MCF 10A (cell line): ENCODE results near the gene MEIKIN. TPM values are rescaled to one million over a fixed set of nuclear protein-coding genes. Genes with fewer than 3 reads are reported as not detected.

ENCODE experiments used
- BruUV-seq: library from RNA; stranded (reverse); fragments of 400-500 nt; replicated peaks from 2 replicates; lab custom pipeline; 2021; lab: Mats Ljungman, UMichigan
- CTCF ChIA-PET: fragments of 300-600 bp; sonication (Branson Sonifier 250); formaldehyde crosslinking; extraction: SDS; loops from one replicate; lab custom pipeline; 2021; ENCODE audit warnings: antibody characterized with exemption, inconsistent platforms; lab: Yijun Ruan, JAX
- POLR2A ChIA-PET: fragments of 300-600, 350-650 bp; sonication (Branson Sonifier 250); formaldehyde crosslinking; extraction: SDS; loops from one replicate; lab custom pipeline; 2020; ENCODE audit warnings: antibody characterized with exemption, inconsistent platforms; lab: Yijun Ruan, JAX
- DNase-seq: peaks from one replicate; pipeline ENCODE4 v3.0.0-alpha.2; 2018; ENCODE audit not compliant: unreplicated experiment
- H3K27ac Mint-ChIP-seq: one replicate; pipeline ENCODE4 v1.8.0; 2022; ENCODE audit warnings: mild to moderate bottlenecking, low read depth, mixed read lengths; ENCODE audit not compliant: unreplicated experiment
- H3K27me3 Mint-ChIP-seq: one replicate; pipeline ENCODE4 v1.8.0; 2022; ENCODE audit warnings: mixed read lengths; ENCODE audit not compliant: insufficient read depth, unreplicated experiment
- H3K36me3 Mint-ChIP-seq: one replicate; pipeline ENCODE4 v1.8.0; 2022; ENCODE audit warnings: mild to moderate bottlenecking, moderate library complexity, mixed read lengths; ENCODE audit not compliant: insufficient read depth, unreplicated experiment
- H3K4me1 Mint-ChIP-seq: one replicate; pipeline ENCODE4 v1.8.0; 2022; ENCODE audit warnings: mixed read lengths; ENCODE audit not compliant: insufficient read depth, unreplicated experiment
- H3K4me3 Mint-ChIP-seq: one replicate; pipeline ENCODE4 v1.8.0; 2022; ENCODE audit warnings: mild to moderate bottlenecking, moderate library complexity, mixed read lengths; ENCODE audit not compliant: unreplicated experiment
- H3K9me3 Mint-ChIP-seq: one replicate; pipeline ENCODE4 v1.8.0; 2022; ENCODE audit warnings: mixed read lengths; ENCODE audit not compliant: unreplicated experiment
- CTCF ChIP-seq: fragments of 200-600 bp; IDR thresholded peaks from one replicate; pipeline ENCODE4 v1.8.0; 2022; ENCODE audit warnings: antibody characterized with exemption, mild to moderate bottlenecking; ENCODE audit not compliant: unreplicated experiment
- intact Hi-C: fragments of 100-400 bp; cut with micrococcal nuclease; formaldehyde crosslinking; loops from 2 replicates; pipeline ENCODE4 v1.14.1; 2022
- total RNA-seq: library from RNA; stranded (reverse); gene quantifications from 2 replicates; pipeline ENCODE4 v1.2.3, GENCODE V29; 2022

The MEIKIN gene
- total RNA-seq, 1 experiment from 2014 or later = not detected

GRCh38 chr5:131863700-131864099 is 81.8 kb downstream of the MEIKIN start:
- ChIA-PET POLR2A (no interaction called here), CTCF (no interaction called here)
- no TSS peak for BruUV-seq
- Mint-ChIP-seq H3K27me3 (no peaks in the 10 kb centered on the region), H3K27ac (no peak overlapping the region), H3K36me3 (no peaks in the 10 kb centered on the region), H3K9me3 (peaks cover 27% of the 10 kb centered on the region), H3K4me3 (no peak overlapping the region), H3K4me1 (no peaks in the 10 kb centered on the region)
- DNase-seq = no peak
- intact Hi-C loops = no loop called here
- no peak for TF ChIP-seq CTCF

- Mint-ChIP-seq H3K4me3 (no peak overlapping the region), H3K9me3 (peaks cover 15% of the 10 kb centered on the region), H3K4me1 (peaks cover 9% of the 10 kb centered on the region), H3K36me3 (no peaks in the 10 kb centered on the region), H3K27ac (no peak overlapping the region), H3K27me3 (no peaks in the 10 kb centered on the region)
- POLR2A ChIA-PET = no interaction called here
- BruUV-seq = no TSS peak
- DNase-seq = no peak
- CTCF ChIA-PET = no interaction called here
- intact Hi-C loops = no loop called here
- TF ChIP-seq CTCF = no peak
Measured at GRCh38 chr5:131857388-131857787, 88.1 kb downstream of the MEIKIN start.

GRCh38 chr5:131855452-131855851 is 90.0 kb downstream of the MEIKIN start:
- no peak for DNase-seq
- H3K9me3 Mint-ChIP-seq = peaks cover 15% of the 10 kb centered on the region
- intact Hi-C loops = no loop called here
- ChIA-PET CTCF (interaction anchor here (1.1 to 1.8 kb wide), 3 partner anchors 10 to 207 kb away, joined by 3 to 5 read pairs (median 3); no protein-coding TSS in a partner anchor), POLR2A (no interaction called here)
- H3K4me1 Mint-ChIP-seq = peaks cover 9% of the 10 kb centered on the region
- H3K27ac Mint-ChIP-seq = no peak overlapping the region
- TF ChIP-seq CTCF = no peak
- no TSS peak for BruUV-seq
- H3K36me3 Mint-ChIP-seq = no peaks in the 10 kb centered on the region
- H3K4me3 Mint-ChIP-seq = no peak overlapping the region
- no peaks in the 10 kb centered on the region for H3K27me3 Mint-ChIP-seq

GRCh38 chr5:131854134-131854533 is 91.3 kb downstream of the MEIKIN start:
- Mint-ChIP-seq H3K36me3 (no peaks in the 10 kb centered on the region), H3K4me3 (no peak overlapping the region), H3K27me3 (no peaks in the 10 kb centered on the region), H3K4me1 (peaks cover 9% of the 10 kb centered on the region), H3K9me3 (peaks cover 15% of the 10 kb centered on the region), H3K27ac (no peak overlapping the region)
- ChIA-PET CTCF (interaction anchor here (0.8 kb wide), 1 partner anchor 11 kb away, joined by 3 read pairs; no protein-coding TSS in a partner anchor), POLR2A (no interaction called here)
- intact Hi-C loops = no loop called here
- peak; percentile 46 for DNase-seq
- no TSS peak for BruUV-seq
- TF ChIP-seq CTCF = no peak
